Stimulated activated CD4-positive, alpha-beta T cell treated with anti-CD3 and anti-CD28 coated beads, Interleukin-12 subunit alpha, Interleukin-12 subunit beta, amount 100 ng/mL, for 4 hours (primary cell): Measurements from ENCODE around the gene INAFM2.
A peak's percentile ranks its signal among the peaks of the same experiment; 100 is the strongest.

ENCODE experiments used
- DNase-seq: peaks from one replicate; pipeline ENCODE4 v3.0.0-alpha.2; 2020

INAFM2 gene

DNA sequence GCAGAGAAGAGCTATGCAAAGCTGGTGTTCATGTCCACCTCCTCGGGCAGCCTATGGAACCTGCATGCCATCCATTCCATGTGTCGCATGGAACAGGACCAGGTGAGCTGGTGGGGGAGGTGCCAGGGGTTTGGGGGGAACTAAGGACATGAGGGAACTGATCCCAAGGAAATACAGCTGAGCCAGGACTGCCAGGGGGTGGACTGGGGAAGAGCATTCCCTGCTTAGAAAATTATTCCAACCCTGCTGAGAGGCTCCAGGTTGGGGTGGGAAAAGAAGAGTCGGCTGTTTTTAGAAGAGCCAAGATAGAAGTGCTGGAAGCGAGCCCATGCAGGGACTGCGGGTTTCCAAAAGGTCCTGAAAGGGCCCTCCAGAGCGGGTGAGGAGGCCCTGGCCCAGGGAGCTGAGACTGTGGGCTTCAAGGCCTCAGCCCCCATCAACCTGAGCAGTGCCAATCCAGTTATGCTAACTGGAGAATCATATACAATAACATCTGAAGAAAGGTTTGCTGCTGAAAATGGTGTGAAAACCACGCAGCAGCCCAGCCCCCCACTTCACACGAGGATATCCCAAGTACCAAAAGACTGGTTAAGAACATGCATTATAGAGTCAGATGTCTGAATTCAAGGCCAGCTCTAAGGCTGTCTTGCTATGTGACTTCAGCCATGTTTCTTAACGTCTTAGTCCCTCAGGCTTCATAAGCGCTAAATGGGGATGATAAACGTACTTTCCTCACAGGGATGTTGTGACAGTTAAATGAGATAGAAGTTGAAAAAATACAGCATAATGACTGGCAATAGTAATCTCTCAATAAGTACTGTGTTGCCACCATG is 42.3 kb downstream of the INAFM2 start:
- no peak for DNase-seq

DNA sequence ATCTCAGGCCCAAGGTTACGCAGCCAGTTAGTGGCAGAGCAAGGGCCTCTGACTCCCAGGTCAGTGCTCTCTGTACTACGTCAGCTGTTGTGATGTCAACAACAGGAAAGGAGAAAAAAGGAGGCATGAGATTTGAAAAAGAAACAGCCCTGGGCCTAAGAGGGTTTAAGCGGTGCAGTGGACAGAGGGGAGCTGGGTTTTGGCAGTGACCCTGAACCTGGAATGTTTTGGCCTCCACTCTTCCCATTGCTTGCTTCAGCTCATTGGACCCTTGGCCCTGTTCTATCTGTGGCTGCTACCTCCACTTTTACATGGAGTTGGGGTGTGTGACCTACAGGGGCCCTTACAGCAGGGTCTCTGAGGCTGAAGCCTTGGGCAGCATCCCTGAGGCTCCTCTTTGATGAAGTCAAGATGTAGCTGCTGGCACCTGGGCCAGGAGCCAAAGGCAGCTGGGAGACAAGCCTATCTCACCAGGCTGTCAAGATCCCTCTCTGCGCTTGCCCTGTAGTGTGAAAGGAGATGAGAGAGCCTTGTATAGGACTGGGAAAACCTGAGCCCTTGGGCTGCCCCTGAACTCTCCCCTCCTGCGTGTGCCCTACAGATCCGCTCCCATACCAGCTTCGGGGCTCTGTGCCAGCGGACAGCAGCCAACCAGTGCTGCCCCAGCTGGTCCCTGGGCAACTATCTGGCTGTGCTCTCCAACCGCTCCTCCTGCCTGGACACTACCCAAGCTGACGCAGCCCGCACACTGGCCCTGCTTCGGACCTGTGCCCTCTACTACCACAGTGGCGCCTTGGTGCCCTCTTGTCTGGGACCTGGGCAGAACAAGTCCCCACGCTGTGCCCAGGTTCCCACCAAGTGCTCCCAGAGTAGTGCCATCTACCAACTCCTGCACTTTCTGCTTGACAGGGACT is 43.2 kb downstream of the INAFM2 start:
- no peak for DNase-seq

DNA sequence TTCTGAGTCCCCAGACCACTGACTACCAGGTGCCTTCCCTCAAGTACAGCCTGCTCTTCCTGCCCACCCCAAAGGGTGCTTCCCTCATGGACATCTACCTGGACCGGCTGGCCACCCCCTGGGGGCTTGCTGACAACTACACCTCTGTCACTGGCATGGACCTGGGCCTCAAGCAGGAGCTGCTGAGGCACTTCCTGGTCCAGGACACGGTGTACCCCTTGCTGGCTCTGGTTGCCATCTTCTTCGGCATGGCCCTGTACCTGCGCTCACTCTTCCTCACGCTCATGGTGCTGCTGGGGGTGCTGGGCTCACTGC is 43.8 kb downstream of the INAFM2 start:
- no peak for DNase-seq

DNA sequence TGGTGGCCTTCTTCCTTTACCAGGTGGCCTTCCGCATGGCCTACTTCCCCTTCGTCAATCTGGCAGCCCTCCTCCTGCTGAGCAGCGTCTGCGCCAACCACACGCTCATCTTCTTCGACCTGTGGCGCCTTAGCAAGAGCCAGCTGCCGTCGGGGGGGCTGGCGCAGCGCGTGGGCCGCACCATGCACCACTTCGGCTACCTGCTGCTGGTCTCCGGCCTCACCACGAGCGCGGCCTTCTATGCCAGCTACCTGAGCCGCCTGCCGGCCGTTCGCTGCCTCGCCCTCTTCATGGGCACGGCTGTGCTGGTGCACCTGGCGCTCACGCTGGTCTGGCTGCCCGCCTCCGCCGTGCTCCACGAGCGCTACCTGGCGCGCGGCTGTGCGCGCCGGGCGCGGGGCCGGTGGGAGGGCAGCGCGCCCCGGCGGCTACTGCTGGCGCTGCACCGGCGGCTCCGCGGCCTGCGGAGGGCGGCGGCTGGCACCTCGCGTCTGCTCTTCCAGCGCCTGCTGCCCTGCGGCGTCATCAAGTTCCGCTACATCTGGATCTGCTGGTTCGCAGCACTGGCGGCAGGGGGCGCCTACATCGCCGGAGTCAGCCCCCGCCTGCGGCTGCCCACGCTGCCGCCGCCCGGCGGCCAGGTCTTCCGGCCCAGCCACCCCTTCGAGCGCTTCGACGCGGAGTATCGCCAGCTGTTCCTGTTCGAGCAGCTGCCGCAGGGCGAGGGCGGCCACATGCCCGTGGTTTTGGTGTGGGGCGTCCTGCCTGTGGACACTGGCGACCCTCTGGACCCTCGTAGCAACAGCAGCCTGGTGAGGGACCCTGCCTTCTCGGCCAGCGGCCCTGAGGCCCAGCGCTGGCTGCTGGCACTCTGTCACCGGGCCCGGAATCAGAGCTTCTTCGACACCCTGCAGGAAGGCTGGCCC is 44.5 kb downstream of the INAFM2 start:
- peak; percentile 80 for DNase-seq

DNA sequence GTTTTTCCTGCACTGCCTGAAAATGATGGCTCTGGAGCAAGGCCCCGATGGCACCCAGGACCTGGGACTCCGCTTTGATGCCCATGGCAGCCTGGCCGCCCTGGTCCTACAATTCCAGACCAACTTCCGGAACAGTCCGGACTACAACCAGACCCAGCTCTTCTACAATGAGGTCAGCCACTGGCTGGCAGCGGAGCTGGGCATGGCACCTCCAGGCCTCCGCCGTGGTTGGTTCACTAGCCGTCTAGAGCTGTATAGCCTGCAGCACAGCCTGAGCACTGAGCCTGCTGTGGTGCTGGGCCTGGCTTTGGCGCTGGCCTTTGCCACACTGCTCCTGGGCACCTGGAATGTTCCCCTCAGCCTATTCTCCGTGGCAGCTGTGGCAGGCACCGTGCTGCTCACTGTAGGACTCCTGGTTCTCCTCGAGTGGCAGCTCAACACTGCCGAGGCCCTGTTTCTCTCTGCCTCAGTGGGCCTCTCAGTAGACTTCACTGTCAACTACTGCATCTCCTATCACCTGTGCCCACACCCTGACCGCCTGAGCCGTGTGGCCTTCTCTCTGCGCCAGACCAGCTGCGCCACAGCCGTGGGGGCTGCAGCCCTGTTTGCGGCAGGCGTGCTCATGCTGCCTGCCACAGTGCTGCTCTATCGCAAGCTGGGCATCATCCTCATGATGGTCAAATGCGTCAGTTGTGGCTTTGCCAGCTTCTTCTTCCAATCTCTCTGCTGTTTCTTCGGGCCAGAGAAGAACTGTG is 45.4 kb downstream of the INAFM2 start:
- DNase-seq, result no peak

DNA sequence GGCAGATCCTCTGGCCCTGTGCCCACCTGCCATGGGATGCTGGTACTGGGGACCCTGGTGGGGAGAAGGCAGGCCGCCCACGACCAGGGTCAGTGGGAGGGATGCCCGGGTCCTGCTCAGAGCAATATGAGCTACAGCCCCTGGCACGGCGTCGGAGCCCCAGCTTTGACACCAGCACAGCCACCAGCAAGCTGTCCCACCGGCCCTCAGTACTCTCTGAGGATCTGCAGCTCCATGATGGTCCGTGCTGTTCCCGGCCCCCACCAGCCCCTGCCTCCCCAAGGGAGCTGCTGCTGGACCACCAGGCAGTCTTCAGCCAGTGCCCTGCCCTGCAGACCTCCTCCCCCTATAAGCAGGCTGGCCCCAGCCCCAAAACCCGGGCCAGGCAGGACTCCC is 46.0 kb downstream of the INAFM2 start:
- no peak for DNase-seq

DNA sequence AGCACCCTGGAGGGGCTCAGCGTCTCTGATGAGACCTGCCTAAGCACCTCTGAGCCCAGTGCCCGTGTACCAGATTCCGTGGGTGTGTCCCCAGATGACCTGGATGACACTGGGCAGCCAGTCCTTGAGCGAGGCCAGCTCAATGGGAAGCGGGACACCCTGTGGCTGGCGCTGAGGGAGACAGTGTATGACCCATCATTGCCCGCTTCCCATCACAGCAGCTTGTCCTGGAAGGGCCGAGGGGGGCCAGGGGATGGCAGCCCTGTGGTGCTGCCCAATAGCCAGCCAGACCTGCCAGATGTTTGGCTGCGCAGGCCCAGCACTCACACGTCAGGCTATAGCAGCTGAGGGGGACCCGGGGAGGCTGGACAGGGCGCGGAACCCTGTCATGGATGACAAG is 46.5 kb downstream of the INAFM2 start:
- DNase-seq, result no peak

DNA sequence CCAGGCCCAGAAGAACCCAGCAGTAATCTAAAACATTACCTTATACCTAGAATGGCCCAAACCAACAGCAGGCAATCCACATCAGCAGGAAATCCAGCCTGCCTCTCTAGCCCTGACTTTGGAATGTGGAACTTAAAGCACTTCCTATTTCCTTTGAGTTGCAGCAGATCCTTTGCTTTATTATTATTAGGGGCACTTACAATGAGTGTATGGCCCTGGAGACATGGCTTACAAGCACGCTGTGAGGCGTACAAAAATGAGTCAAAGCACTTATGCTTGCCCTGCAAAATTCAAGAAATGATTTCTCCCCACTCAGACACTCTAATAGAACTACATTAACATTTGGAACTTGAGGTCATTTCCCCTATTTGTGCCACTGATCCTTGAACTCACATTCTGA is 49.5 kb downstream of the INAFM2 start:
- DNase-seq, result no peak
